Measurements from ENCODE around the gene DRD3.

- TF ChIP-seq MAX (IDR thresholded peaks at IDR 0.05; ENCODE audit: insufficient read depth, insufficient read length): no peak
- no peak for TF ChIP-seq CTCF (IDR thresholded peaks at IDR 0.05; ENCODE audit: extremely low read depth in 1 of 2, insufficient read depth in 1 of 2, low read depth in 1 of 2, low read length in 2 of 2)
Observed at GRCh38 chr3:114194750-114195149, 15.9 kb upstream of the DRD3 start.
